Measurements from ENCODE around the gene PTPRN2.

The PTPRN2 gene

GRCh38 chr7:158546214-158546613 is 41.4 kb downstream of the PTPRN2 start:
- Mint-ChIP-seq H3K27me3 (ENCODE audit: low read depth, poor library complexity) (peaks cover 9% of the 10 kb centered on the region), H3K9me3 (no peaks in the 10 kb centered on the region)

DNA sequence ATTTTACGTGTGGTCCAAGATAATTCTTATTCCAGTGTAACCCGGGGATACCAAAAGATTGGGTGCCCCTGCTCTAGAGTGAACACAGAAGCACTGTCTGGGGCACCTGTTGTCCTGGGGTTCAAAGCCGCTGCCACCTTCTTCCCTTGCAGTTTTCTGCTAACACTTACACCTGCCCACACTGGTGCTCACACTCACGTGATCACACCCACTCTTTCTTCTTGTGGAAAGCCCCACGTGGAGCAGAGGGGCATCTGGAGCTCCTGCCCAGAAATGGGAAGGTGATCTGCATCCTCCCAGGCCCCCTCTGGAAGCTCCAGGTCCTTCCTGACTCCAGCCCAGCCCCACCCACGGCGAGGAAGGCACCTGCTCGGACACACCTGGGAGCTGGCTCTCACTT is 42.9 kb downstream of the PTPRN2 start:
- Mint-ChIP-seq H3K4me1 (peaks cover 4% of the 10 kb centered on the region), H3K36me3 (ENCODE audit: low read depth) (no peaks in the 10 kb centered on the region), H3K4me3 (no peak overlapping the region), H3K9me3 (no peaks in the 10 kb centered on the region), H3K27me3 (ENCODE audit: low read depth, poor library complexity) (peaks cover 9% of the 10 kb centered on the region), H3K27ac (no peak overlapping the region)
- DNase-seq, result no peak
- no peak for TF ChIP-seq CTCF (IDR thresholded peaks at IDR 0.05)

More at GRCh38 chr7:158546214-158546613, 41.4 kb downstream of the PTPRN2 start:
- no peak for DNase-seq
- no peaks in the 10 kb centered on the region for H3K36me3 Mint-ChIP-seq (ENCODE audit: low read depth)
- peaks cover 15% of the 10 kb centered on the region for H3K4me1 Mint-ChIP-seq
- H3K27ac Mint-ChIP-seq, result no peak overlapping the region
- no peak overlapping the region for H3K4me3 Mint-ChIP-seq
- no peak for TF ChIP-seq CTCF (IDR thresholded peaks at IDR 0.05)

DNA sequence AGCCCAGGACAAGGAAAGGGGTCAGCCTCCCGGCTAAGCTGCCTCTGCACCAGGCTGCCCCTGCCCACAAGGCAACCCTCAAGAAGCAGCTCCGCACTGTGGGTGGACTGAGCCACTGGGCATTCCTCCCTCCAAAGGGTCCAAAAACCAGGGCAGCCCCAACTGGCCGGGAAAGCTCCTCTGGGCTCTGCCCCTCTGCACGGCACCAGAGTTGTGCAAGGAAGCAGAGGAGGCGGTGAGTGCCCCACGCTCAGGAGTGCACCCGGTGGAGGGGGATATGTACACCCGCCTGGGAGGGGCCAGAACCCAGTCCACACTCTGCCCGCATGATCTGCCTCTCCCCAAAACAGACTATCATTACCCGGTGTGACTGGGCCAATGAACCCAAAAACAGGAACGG is 43.8 kb downstream of the PTPRN2 start:
- no peak for TF ChIP-seq CTCF (IDR thresholded peaks at IDR 0.05)
- Mint-ChIP-seq H3K36me3 (ENCODE audit: low read depth) (no peaks in the 10 kb centered on the region), H3K4me1 (no peaks in the 10 kb centered on the region), H3K27me3 (ENCODE audit: low read depth, poor library complexity) (peaks cover 9% of the 10 kb centered on the region), H3K4me3 (no peak overlapping the region), H3K9me3 (no peaks in the 10 kb centered on the region), H3K27ac (no peak overlapping the region)
- DNase-seq, result no peak

DNA sequence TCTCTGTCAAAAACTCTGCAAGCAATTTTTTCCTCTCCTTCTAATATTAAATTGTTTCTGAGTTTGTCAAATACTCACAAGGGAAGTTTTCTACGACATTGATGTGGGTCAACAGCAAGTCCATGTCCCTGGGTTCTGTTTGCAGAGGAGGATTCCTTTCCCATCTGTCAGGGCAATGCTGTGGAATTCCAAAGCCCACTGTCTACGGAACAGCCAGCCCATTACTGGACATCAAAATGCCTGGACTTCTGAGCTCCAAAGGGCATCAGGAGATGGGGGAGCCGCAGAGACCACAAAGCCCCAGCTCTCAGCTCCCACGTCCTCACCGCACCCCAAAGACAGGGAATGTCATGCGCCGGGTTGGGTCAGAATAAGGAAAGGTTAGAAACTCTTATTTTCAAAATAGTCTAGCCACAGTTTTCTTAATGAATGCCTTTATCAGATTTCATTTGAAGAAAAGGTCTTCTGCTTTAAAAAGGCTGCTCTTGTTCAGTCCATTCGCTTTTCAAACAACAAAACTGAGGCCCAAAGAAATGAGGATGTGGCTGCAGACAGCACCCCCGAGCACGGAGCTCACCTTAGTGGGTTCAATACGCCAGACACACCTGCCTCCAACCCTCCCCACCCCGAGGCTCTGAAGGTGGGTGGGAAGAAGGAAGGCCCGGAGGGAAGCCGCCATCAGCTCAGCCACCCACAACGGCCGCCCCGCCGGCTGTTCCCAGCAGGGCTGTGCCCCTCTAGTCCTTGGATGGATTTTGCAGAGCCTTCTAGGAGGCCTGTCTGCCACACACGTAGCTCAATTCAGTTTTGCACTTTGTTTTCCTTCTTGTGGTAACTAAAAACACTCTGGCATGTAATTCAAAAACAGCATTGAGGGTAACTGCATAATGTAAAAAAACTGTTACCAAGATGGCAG is 44.7 kb downstream of the PTPRN2 start:
- Mint-ChIP-seq H3K9me3 (no peaks in the 10 kb centered on the region), H3K4me1 (no peaks in the 10 kb centered on the region), H3K36me3 (ENCODE audit: low read depth) (no peaks in the 10 kb centered on the region), H3K27me3 (ENCODE audit: low read depth, poor library complexity) (peaks cover 9% of the 10 kb centered on the region), H3K27ac (no peak overlapping the region), H3K4me3 (no peak overlapping the region)
- no peak for TF ChIP-seq CTCF (IDR thresholded peaks at IDR 0.05)
- DNase-seq, result no peak

- no peaks in the 10 kb centered on the region for H3K36me3 Mint-ChIP-seq (ENCODE audit: low read depth)
- H3K4me1 Mint-ChIP-seq, result no peaks in the 10 kb centered on the region
- no peak overlapping the region for H3K27ac Mint-ChIP-seq
These were observed 46.1 kb downstream of the PTPRN2 start for GRCh38 chr7:158541346-158542010.

More at GRCh38 chr7:158541346-158542010, 46.1 kb downstream of the PTPRN2 start:
- Mint-ChIP-seq H3K27me3 (ENCODE audit: low read depth, poor library complexity) (peaks cover 12% of the 10 kb centered on the region), H3K4me3 (no peak overlapping the region), H3K9me3 (no peaks in the 10 kb centered on the region)
- TF ChIP-seq CTCF (IDR thresholded peaks at IDR 0.05), result no peak
- DNase-seq, result no peak

All from nephron progenitor cell (in vitro differentiated cells).